Adrenal gland (tissue), 12 donors: ENCODE results near the gene CGN. TPM values are rescaled to one million over a fixed set of nuclear protein-coding genes. Genes with fewer than 3 reads are reported as not detected.
"Not testable (repeated sequence)": the region's sequence is repeated elsewhere in the genome, so short reads cannot be mapped to it uniquely, and the experiment has no call there.

ENCODE experiments used
- DNase-seq, 7 donors: peaks; one replicate each; pipeline ENCODE4 v3.0.0-alpha.2; 2019 to 2020
- H3K27ac ChIP-seq, 5 donors: fragments of 200-600 bp; sonication (generic) in 4 of 5; 1 replicate in 3 of 5; 2 replicates in 2 of 5; pipeline versions ENCODE4 v1.5.1 to v1.8.0; 2016 to 2020; ENCODE audit warnings: mild to moderate bottlenecking in 1 of 5
- H3K27me3 ChIP-seq: fragments of 200-600 bp; 2 replicates; pipeline ENCODE4 v1.8.0; 2021
- H3K36me3 ChIP-seq, 2 donors: fragments of 200-600 bp; replicated peaks in 1 of 2; 1 replicate in 1 of 2; 2 replicates in 1 of 2; pipeline versions ENCODE4 v1.5.1 to v1.8.0; 2018 to 2022
- H3K4me1 ChIP-seq, 2 donors: fragments of 200-600 bp; replicated peaks in 1 of 2; 1 replicate in 1 of 2; 2 replicates in 1 of 2; pipeline versions ENCODE4 v1.5.1 to v1.8.0; 2018 to 2021
- H3K4me3 ChIP-seq, 4 donors: fragments of 200-600 bp; sonication (generic) in 3 of 4; one replicate each; pipeline ENCODE4 v1.5.1; 2016 to 2018
- H3K9me3 ChIP-seq, 3 donors: fragments of 200-600 bp; sonication (generic) in 1 of 3; replicated peaks in 1 of 3; 1 replicate in 2 of 3; 2 replicates in 1 of 3; pipeline versions ENCODE4 v1.5.1 to v1.8.0; 2016 to 2021
- POLR2A ChIP-seq, 2 donors: fragments of 450-650 bp; IDR thresholded peaks; one replicate each; pipeline ENCODE4 v1.6.1; 2017; ENCODE audit warnings: antibody characterized with exemption in 2 of 2, mild to moderate bottlenecking in 2 of 2, moderate library complexity in 1 of 2
- WGBS, 4 donors: extraction: QIAGEN DNeasy Blood & Tissue Kit in 2 of 4; methylation state at CpG; one replicate each; pipeline versions ENCODE4 v1.1.5 to v1.1.7; 2013 to 2017; 5-methylcytosine and 5-hydroxymethylcytosine counted together
- intact Hi-C, 2 donors: fragments of 100-400 bp; cut with DNase I; formaldehyde crosslinking; loops; one replicate each; pipeline versions ENCODE4 v1.14.1 to v1.15.0; 2022 to 2023
- polyA plus RNA-seq, 3 donors: library from polyadenylated mRNA; stranded (reverse); fragments of 200-250 nt in 2 of 3; fragments of 350-450 nt in 1 of 3; fragmentation: Illumina TruSeq in 1 of 3; extraction: RNeasy Lipid Tissue Mini Kit (QIAGEN cat#74804) in 1 of 3; gene quantifications; one replicate each; pipeline ENCODE4 v1.2.3, GENCODE V29; 2013 to 2014
- total RNA-seq, 9 donors: library from RNA; depleted of rRNA in 4 of 9; stranded (reverse); fragments of >200 nt in 4 of 9; fragments of 120-200 nt in 1 of 9; fragmentation: NEBNext Ultra II Directional in 1 of 9; extraction: Animal tissue kit (Norgen Biotek cat#: 25700) in 1 of 9; gene quantifications; one replicate each; pipeline versions ENCODE4 v1.1.0 to v1.2.4, GENCODE V29; 2013 to 2023
- TF ChIP-seq, protein P1 (sequence below), 6 experiments: fragments of 450-650 bp in 4 of 6; fragments of 200-600 bp in 2 of 6; sonication (generic) in 1 of 6; IDR thresholded peaks; 1 replicate in 5 of 6; 2 replicates in 1 of 6; pipeline versions ENCODE4 v1.5.1 to v1.8.0; 2016 to 2021; ENCODE audit warnings: antibody characterized with exemption in 6 of 6, mild to moderate bottlenecking in 2 of 6, moderate library complexity in 1 of 6
- donor health status: healthy with polysubstance abuse.
- donor health status: Bipolar disorder and iron deficiency.
- donor health status: DM: yes; HTN: yes; CAD: no.
- donor health status: DM: no; HTN: no; CAD: no.
- donor health status: DM: no; HTN: no; CAD: no.
- donor health status: DM: yes; HTN: yes; CAD: no.

CGN gene
- total and polyA plus RNA-seq, 12 donors = 0.06 to 5.8 (median 0.82) TPM

DNA sequence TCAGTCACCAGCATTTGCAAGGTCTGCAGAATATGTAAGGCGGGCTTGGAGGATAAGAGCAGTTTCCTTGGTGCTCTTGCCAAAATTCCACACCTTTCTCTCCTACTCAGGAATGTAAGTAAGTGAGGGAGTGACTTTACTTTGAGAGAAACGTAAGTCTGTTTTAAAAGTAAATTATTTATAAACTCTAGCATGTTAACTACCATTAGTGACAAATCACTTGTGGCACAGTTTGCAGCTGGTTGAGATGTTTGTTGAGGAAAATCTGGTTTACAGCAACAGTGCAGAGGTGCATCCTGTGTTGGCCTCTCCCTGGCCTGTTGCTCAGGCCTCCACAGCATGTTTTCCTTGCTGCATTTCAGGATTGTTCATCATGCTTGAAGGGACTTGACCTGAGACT is 8.5 kb downstream of the CGN start:
- Histone ChIP-seq H3K4me3 (no peak overlapping the region), H3K4me1 (no peaks in the 10 kb centered on the region), H3K9me3 (no peaks in the 10 kb centered on the region), H3K27ac (no peak overlapping the region), H3K27me3 (no peaks in the 10 kb centered on the region), H3K36me3 (no peaks in the 10 kb centered on the region)
- intact Hi-C loops = no loop called here
- WGBS, 4 donors = 92 to 98% (median 94%) methylated on average over 2 of the region's 2 CpGs
- no peak for DNase-seq
- no peak for TF ChIP-seq POLR2A (IDR thresholded peaks at IDR 0.05)
- TF ChIP-seq, protein P1, sequence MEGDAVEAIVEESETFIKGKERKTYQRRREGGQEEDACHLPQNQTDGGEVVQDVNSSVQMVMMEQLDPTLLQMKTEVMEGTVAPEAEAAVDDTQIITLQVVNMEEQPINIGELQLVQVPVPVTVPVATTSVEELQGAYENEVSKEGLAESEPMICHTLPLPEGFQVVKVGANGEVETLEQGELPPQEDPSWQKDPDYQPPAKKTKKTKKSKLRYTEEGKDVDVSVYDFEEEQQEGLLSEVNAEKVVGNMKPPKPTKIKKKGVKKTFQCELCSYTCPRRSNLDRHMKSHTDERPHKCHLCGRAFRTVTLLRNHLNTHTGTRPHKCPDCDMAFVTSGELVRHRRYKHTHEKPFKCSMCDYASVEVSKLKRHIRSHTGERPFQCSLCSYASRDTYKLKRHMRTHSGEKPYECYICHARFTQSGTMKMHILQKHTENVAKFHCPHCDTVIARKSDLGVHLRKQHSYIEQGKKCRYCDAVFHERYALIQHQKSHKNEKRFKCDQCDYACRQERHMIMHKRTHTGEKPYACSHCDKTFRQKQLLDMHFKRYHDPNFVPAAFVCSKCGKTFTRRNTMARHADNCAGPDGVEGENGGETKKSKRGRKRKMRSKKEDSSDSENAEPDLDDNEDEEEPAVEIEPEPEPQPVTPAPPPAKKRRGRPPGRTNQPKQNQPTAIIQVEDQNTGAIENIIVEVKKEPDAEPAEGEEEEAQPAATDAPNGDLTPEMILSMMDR (IDR thresholded peaks at IDR 0.05) = no peak

DNA sequence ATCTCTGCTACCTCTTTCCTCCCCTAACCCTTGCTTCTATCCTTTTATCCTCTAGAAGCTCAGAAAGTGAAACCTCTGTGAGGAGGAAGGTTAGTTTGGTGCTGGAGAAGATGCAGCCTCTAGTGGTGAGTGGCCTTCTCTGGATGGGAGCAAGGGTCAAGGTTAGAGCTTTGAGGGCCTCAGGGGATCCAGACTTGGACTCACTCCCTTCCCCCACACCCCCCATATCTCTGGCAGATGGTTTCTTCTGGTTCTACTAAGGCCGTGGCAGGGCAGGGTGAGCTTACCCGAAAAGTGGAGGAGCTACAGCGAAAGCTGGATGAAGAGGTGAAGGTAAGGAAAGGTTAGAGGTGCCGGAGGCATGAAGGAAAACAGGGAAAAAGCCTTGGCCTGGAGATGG is 9.2 kb downstream of the CGN start:
- Histone ChIP-seq H3K4me1 (no peaks in the 10 kb centered on the region), H3K27ac (no peak overlapping the region), H3K9me3 (no peaks in the 10 kb centered on the region), H3K4me3 (no peak overlapping the region), H3K36me3 (no peaks in the 10 kb centered on the region), H3K27me3 (no peaks in the 10 kb centered on the region)
- intact Hi-C loops = no loop called here
- no peak for TF ChIP-seq POLR2A (IDR thresholded peaks at IDR 0.05)
- TF ChIP-seq, protein P1 (IDR thresholded peaks at IDR 0.05) = no peak
- DNase-seq = no peak
- WGBS, 4 donors = 90 to 99% (median 94%) methylated on average over 4 of the region's 4 CpGs

DNA sequence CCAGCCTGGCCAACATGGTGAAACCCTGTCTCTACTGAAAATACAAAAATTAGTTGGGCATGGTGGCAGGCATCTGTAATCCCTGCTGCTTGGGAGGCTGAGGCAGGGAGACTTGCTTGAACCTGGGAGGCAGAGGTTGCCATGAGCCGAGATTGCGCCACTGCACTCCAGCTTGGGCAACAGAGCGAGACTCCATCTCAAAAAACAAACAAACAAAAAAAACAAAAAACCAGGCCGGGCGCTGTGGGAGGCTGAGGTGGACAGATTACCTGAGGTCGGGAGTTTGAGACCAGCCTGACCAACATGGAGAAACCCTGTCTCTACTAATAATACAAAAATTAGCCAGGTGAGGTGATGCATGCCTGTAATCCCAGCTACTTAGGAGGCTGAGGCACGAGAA is 11.2 kb downstream of the CGN start:
- not testable (repeated sequence) for H3K27me3 ChIP-seq, H3K4me1 ChIP-seq

DNA sequence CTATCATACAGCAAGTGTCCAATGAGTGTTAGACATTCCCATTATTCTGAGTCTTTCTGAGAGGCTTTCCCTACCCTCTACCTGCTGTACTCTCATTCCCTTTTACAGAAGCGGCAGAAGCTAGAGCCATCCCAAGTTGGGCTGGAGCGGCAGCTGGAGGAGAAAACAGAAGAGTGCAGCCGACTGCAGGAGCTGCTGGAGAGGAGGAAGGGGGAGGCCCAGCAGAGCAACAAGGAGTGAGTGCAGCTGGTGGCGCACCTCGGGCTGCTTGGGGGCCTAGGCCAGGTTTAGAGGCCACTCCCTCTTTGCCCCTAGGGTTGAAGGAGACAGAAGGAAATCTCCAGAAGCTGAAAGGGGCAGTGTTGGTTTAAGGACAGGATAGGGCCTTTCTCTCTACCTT is 12.1 kb downstream of the CGN start:
- TF ChIP-seq POLR2A (IDR thresholded peaks at IDR 0.05) = no peak
- TF ChIP-seq, protein P1 (IDR thresholded peaks at IDR 0.05) = no peak
- WGBS, 4 donors = 83 to 88% (median 85%) methylated on average over 5 of the region's 5 CpGs
- intact Hi-C loops = no loop called here
- H3K27ac ChIP-seq = no peak overlapping the region
- no peaks in the 10 kb centered on the region for H3K27me3 ChIP-seq
- no peaks in the 10 kb centered on the region for H3K9me3 ChIP-seq
- no peak for DNase-seq
- H3K4me1 ChIP-seq = no peaks in the 10 kb centered on the region
- H3K36me3 ChIP-seq = no peaks in the 10 kb centered on the region
- H3K4me3 ChIP-seq = no peak overlapping the region

More for the DNA sequence above, 11.2 kb downstream of the CGN start:
- H3K9me3 ChIP-seq, intact Hi-C loops, H3K4me3 ChIP-seq, DNase-seq, H3K36me3 ChIP-seq, H3K27ac ChIP-seq: not testable (repeated sequence)
- WGBS, 4 donors = 89 to 95% (median 93%) methylated on average over 7 of the region's 7 CpGs

DNA sequence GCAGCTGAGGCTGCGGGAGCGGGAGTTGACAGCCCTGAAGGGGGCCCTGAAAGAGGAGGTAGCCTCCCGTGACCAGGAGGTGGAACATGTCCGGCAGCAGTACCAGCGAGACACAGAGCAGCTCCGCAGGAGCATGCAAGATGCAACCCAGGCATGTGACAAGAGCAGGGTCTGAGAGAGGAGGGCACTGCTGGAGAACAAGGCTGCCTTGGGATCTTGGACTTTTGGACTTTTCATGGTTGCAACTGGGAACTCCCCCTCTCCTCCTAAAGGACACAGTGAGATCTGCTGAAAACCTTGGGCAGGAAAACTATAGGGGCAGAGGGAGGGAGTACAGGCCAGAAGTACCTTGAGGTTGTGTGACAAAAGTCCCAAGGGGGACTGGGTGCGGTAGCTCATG is 13.5 kb downstream of the CGN start:
- intact Hi-C loops = no loop called here
- WGBS, 4 donors = 93 to 94% (median 93%) methylated on average over 7 of the region's 7 CpGs
- Histone ChIP-seq H3K4me3 (no peak overlapping the region), H3K4me1 (no peaks in the 10 kb centered on the region), H3K36me3 (no peaks in the 10 kb centered on the region), H3K27ac (no peak overlapping the region), H3K9me3 (no peaks in the 10 kb centered on the region), H3K27me3 (no peaks in the 10 kb centered on the region)
- TF ChIP-seq POLR2A (IDR thresholded peaks at IDR 0.05) = no peak
- TF ChIP-seq, protein P1 (IDR thresholded peaks at IDR 0.05) = no peak
- DNase-seq = no peak
